Activated CD4-positive, alpha-beta memory T cell treated with anti-CD3 and anti-CD28 coated beads, Interleukin-2, amount 10 ng/mL, durations not matched to agents 7 days and 5 days (primary cell): ENCODE measurements around the gene FCN3. TPM values are rescaled to one million over a fixed set of nuclear protein-coding genes. Genes with fewer than 3 reads are reported as not detected.
"Not testable (repeated sequence)": the region's sequence is repeated elsewhere in the genome, so short reads cannot be mapped to it uniquely, and the experiment has no call there.

ENCODE experiments used
- CTCF ChIA-PET: fragments of 350-600 bp; sonication (Branson Sonifier 250); formaldehyde crosslinking; loops from one replicate; lab custom pipeline; 2021; ENCODE audit warnings: antibody characterized with exemption, inconsistent platforms; lab: Charles Lee
- POLR2A ChIA-PET: fragments of 350-600 bp; sonication (Branson Sonifier 250); formaldehyde crosslinking; loops from one replicate; lab custom pipeline; 2021; ENCODE audit warnings: antibody characterized with exemption; lab: Charles Lee
- DNase-seq: peaks from one replicate; pipeline ENCODE4 v3.0.0-alpha.2; 2020
- H3K27ac Mint-ChIP-seq: one replicate; pipeline ENCODE4 v1.8.0; 2021; ENCODE audit warnings: mild to moderate bottlenecking, mixed read lengths
- H3K27me3 Mint-ChIP-seq: one replicate; pipeline ENCODE4 v1.8.0; 2021; ENCODE audit warnings: mixed read lengths
- H3K36me3 Mint-ChIP-seq: one replicate; pipeline ENCODE4 v1.8.0; 2021; ENCODE audit warnings: low read depth, mixed read lengths
- H3K4me1 Mint-ChIP-seq: one replicate; pipeline ENCODE4 v1.8.0; 2021; ENCODE audit warnings: mixed read lengths
- H3K4me3 Mint-ChIP-seq: one replicate; pipeline ENCODE4 v1.8.0; 2021; ENCODE audit warnings: mild to moderate bottlenecking, mixed read lengths
- H3K9me3 Mint-ChIP-seq: one replicate; pipeline ENCODE4 v1.8.0; 2021; ENCODE audit warnings: mixed read lengths
- total RNA-seq, 2 experiments: library from RNA; stranded (reverse); gene quantifications; one replicate each; pipeline ENCODE4 v1.2.3, GENCODE V29; 2021

Gene FCN3
- total RNA-seq, 2 experiments from 2014 or later = not detected

- CTCF ChIA-PET = interaction anchor here (1.3 kb wide), 1 partner anchor 110 kb away, joined by 3 read pairs; no protein-coding TSS in a partner anchor
- DNase-seq, POLR2A ChIA-PET, H3K27me3 Mint-ChIP-seq, H3K4me1 Mint-ChIP-seq, H3K4me3 Mint-ChIP-seq, H3K27ac Mint-ChIP-seq, H3K9me3 Mint-ChIP-seq: not testable (repeated sequence)
- H3K36me3 Mint-ChIP-seq = peaks cover 43% of the 10 kb centered on the region
These were observed 32.2 kb upstream of the FCN3 start for GRCh38 chr1:27406791-27407190.

- H3K4me1 Mint-ChIP-seq = peaks cover 3% of the 10 kb centered on the region
- no peaks in the 10 kb centered on the region for H3K9me3 Mint-ChIP-seq
- H3K27ac Mint-ChIP-seq = no peak overlapping the region
- H3K27me3 Mint-ChIP-seq = no peaks in the 10 kb centered on the region
- H3K4me3 Mint-ChIP-seq = no peak overlapping the region
- ChIA-PET CTCF (interaction anchor here (1.3 kb wide), 1 partner anchor 110 kb away, joined by 3 read pairs; no protein-coding TSS in a partner anchor), POLR2A (no interaction called here)
- H3K36me3 Mint-ChIP-seq = peaks cover 40% of the 10 kb centered on the region
- no peak for DNase-seq
These were observed 31.7 kb upstream of the FCN3 start for GRCh38 chr1:27406362-27406680.

GRCh38 chr1:27405598-27406361, 31.2 kb upstream of the FCN3 start:
- H3K36me3 Mint-ChIP-seq = peaks cover 35% of the 10 kb centered on the region
- not testable (repeated sequence) for DNase-seq, H3K27ac Mint-ChIP-seq, H3K4me1 Mint-ChIP-seq, H3K4me3 Mint-ChIP-seq, H3K9me3 Mint-ChIP-seq, H3K27me3 Mint-ChIP-seq
- CTCF ChIA-PET = interaction anchor here (0.6 to 1.5 kb wide), 4 partner anchors 9 to 109 kb away, joined by 3 to 8 read pairs (median 4); no protein-coding TSS in a partner anchor
- POLR2A ChIA-PET = interaction anchor here (0.9 kb wide), 1 partner anchor 13 kb away, joined by 3 read pairs; no protein-coding TSS in a partner anchor

GRCh38 chr1:27405074-27405473, 30.4 kb upstream of the FCN3 start:
- Mint-ChIP-seq H3K4me1 (peaks cover 3% of the 10 kb centered on the region), H3K27ac (no peak overlapping the region), H3K4me3 (no peak overlapping the region), H3K27me3 (no peaks in the 10 kb centered on the region), H3K36me3 (peaks cover 28% of the 10 kb centered on the region), H3K9me3 (no peaks in the 10 kb centered on the region)
- DNase-seq = no peak
- ChIA-PET POLR2A (interaction anchor here (0.9 kb wide), 1 partner anchor 13 kb away, joined by 3 read pairs; no protein-coding TSS in a partner anchor), CTCF (interaction anchor here (1.0 to 1.5 kb wide), 3 partner anchors 9 to 72 kb away, joined by 3 to 8 read pairs (median 3); no protein-coding TSS in a partner anchor)

- Mint-ChIP-seq H3K27me3 (no peaks in the 10 kb centered on the region), H3K4me3 (no peak overlapping the region), H3K4me1 (peaks cover 3% of the 10 kb centered on the region), H3K9me3 (no peaks in the 10 kb centered on the region), H3K36me3 (peaks cover 22% of the 10 kb centered on the region), H3K27ac (no peak overlapping the region)
- DNase-seq = no peak
- CTCF ChIA-PET = interaction anchor here (1.1 to 1.7 kb wide), 5 partner anchors 9 to 265 kb away, joined by 3 to 4 read pairs (median 3); no protein-coding TSS in a partner anchor
- POLR2A ChIA-PET = interaction anchor here (1.7 kb wide), 1 partner anchor 86 kb away, joined by 5 read pairs; the partner anchor contains the start of gene WASF2
These were observed 29.3 kb upstream of the FCN3 start for GRCh38 chr1:27403931-27404330.

GRCh38 chr1:27403065-27403726, 28.6 kb upstream of the FCN3 start:
- Mint-ChIP-seq H3K9me3 (no peaks in the 10 kb centered on the region), H3K4me3 (no peak overlapping the region), H3K27ac (no peak overlapping the region), H3K36me3 (peaks cover 15% of the 10 kb centered on the region), H3K27me3 (no peaks in the 10 kb centered on the region), H3K4me1 (peaks cover 3% of the 10 kb centered on the region)
- ChIA-PET POLR2A (interaction anchor here (1.7 kb wide), 1 partner anchor 87 kb away, joined by 5 read pairs; the partner anchor contains the start of gene WASF2), CTCF (interaction anchor here (0.7 to 2.5 kb wide), 10 partner anchors 10 to 266 kb away, joined by 3 to 12 read pairs (median 3); partner anchors contain the start of gene AHDC1)
- no peak for DNase-seq

- H3K27ac Mint-ChIP-seq = no peak overlapping the region
- no peaks in the 10 kb centered on the region for H3K9me3 Mint-ChIP-seq
- peaks cover 3% of the 10 kb centered on the region for H3K4me1 Mint-ChIP-seq
- DNase-seq = no peak
- ChIA-PET CTCF (interaction anchor here (0.7 to 2.5 kb wide), 10 partner anchors 9 to 267 kb away, joined by 3 to 12 read pairs (median 4); partner anchors contain the start of gene AHDC1), POLR2A (interaction anchor here (1.1 to 1.6 kb wide), 3 partner anchors 45 to 260 kb away, joined by 3 to 4 read pairs (median 4); partner anchors contain the start of gene WASF2)
- no peaks in the 10 kb centered on the region for H3K27me3 Mint-ChIP-seq
- no peak overlapping the region for H3K4me3 Mint-ChIP-seq
- peaks cover 6% of the 10 kb centered on the region for H3K36me3 Mint-ChIP-seq
These were observed 27.7 kb upstream of the FCN3 start for GRCh38 chr1:27402349-27402754.

- Mint-ChIP-seq H3K4me1 (peaks cover 3% of the 10 kb centered on the region), H3K9me3 (no peaks in the 10 kb centered on the region), H3K4me3 (no peak overlapping the region), H3K27me3 (no peaks in the 10 kb centered on the region), H3K36me3 (no peaks in the 10 kb centered on the region), H3K27ac (no peak overlapping the region)
- DNase-seq = no peak
- CTCF ChIA-PET = interaction anchor here (0.7 to 2.5 kb wide), 5 partner anchors 13 to 269 kb away, joined by 3 to 12 read pairs (median 4); no protein-coding TSS in a partner anchor
- POLR2A ChIA-PET = interaction anchor here (1.6 kb wide), 1 partner anchor 262 kb away, joined by 4 read pairs; no protein-coding TSS in a partner anchor
These were observed 26.3 kb upstream of the FCN3 start for GRCh38 chr1:27400963-27401341.

- H3K4me1 Mint-ChIP-seq = peaks cover 7% of the 10 kb centered on the region
- POLR2A ChIA-PET = interaction anchor here (1.8 kb wide), 1 partner anchor 100 kb away, joined by 4 read pairs; no protein-coding TSS in a partner anchor
- no peak overlapping the region for H3K4me3 Mint-ChIP-seq
- no peaks in the 10 kb centered on the region for H3K36me3 Mint-ChIP-seq
- DNase-seq = no peak
- H3K9me3 Mint-ChIP-seq = no peaks in the 10 kb centered on the region
- H3K27me3 Mint-ChIP-seq = no peaks in the 10 kb centered on the region
- no peak overlapping the region for H3K27ac Mint-ChIP-seq
- CTCF ChIA-PET = no interaction called here
These were observed 25.7 kb upstream of the FCN3 start for GRCh38 chr1:27400082-27400962.

- ChIA-PET CTCF (interaction anchor here (1.1 to 6.6 kb wide), 4 partner anchors 67 to 270 kb away, joined by 4 to 133 read pairs (median 4); no protein-coding TSS in a partner anchor), POLR2A (interaction anchor here (1.8 kb wide), 1 partner anchor 99 kb away, joined by 4 read pairs; no protein-coding TSS in a partner anchor)
- peaks cover 10% of the 10 kb centered on the region for H3K4me1 Mint-ChIP-seq
- H3K27me3 Mint-ChIP-seq = no peaks in the 10 kb centered on the region
- H3K4me3 Mint-ChIP-seq = no peak overlapping the region
- no peak for DNase-seq
- H3K36me3 Mint-ChIP-seq = no peaks in the 10 kb centered on the region
- H3K9me3 Mint-ChIP-seq = no peaks in the 10 kb centered on the region
- H3K27ac Mint-ChIP-seq = no peak overlapping the region
These were observed 24.8 kb upstream of the FCN3 start for GRCh38 chr1:27399251-27400025.

- Mint-ChIP-seq H3K27me3 (no peaks in the 10 kb centered on the region), H3K4me3 (no peak overlapping the region), H3K4me1 (peaks cover 8% of the 10 kb centered on the region), H3K27ac (no peak overlapping the region), H3K36me3 (no peaks in the 10 kb centered on the region), H3K9me3 (no peaks in the 10 kb centered on the region)
- CTCF ChIA-PET = interaction anchor here (1.1 to 6.6 kb wide), 7 partner anchors 11 to 271 kb away, joined by 3 to 133 read pairs (median 4); no protein-coding TSS in a partner anchor
- no peak for DNase-seq
- POLR2A ChIA-PET = interaction anchor here (0.9 to 1.8 kb wide), 4 partner anchors 92 to 264 kb away, joined by 3 to 5 read pairs (median 4); no protein-coding TSS in a partner anchor
These were observed 24.0 kb upstream of the FCN3 start for GRCh38 chr1:27398405-27399149.
